Lower lobe of right lung (tissue), 2 donors: ENCODE measurements around the gene MYL10. TPM values are rescaled to one million over a fixed set of nuclear protein-coding genes. Genes with fewer than 3 reads are reported as not detected.

Experiments used
- ATAC-seq, 2 donors: fragments of 200-7000 bp; cut with Tn5 transposase; one replicate each; pipeline ENCODE4 v1.9.1; 2020 to 2022; ENCODE audit warnings: mild to moderate bottlenecking in 2 of 2, moderate library complexity in 2 of 2
- DNase-seq: peaks from one replicate; pipeline ENCODE4 v3.0.0-alpha.2; 2020
- H3K27ac ChIP-seq: fragments of 200-600 bp; one replicate; pipeline ENCODE4 v1.8.0; 2022
- H3K27me3 ChIP-seq: fragments of 200-600 bp; one replicate; pipeline ENCODE4 v1.8.0; 2022; ENCODE audit warnings: low read depth
- H3K36me3 ChIP-seq: fragments of 200-600 bp; one replicate; pipeline ENCODE4 v1.8.0; 2022; ENCODE audit warnings: mild to moderate bottlenecking
- H3K4me1 ChIP-seq: fragments of 200-600 bp; one replicate; pipeline ENCODE4 v1.8.0; 2022
- H3K4me3 ChIP-seq: fragments of 200-600 bp; one replicate; pipeline ENCODE4 v1.8.0; 2022; ENCODE audit warnings: mild to moderate bottlenecking
- H3K9me3 ChIP-seq: fragments of 200-600 bp; one replicate; pipeline ENCODE4 v1.8.0; 2022
- CTCF ChIP-seq: fragments of 200-600 bp; IDR thresholded peaks from one replicate; pipeline ENCODE4 v1.8.0; 2022; ENCODE audit warnings: antibody characterized with exemption, mild to moderate bottlenecking
- intact Hi-C: fragments of 100-400 bp; cut with DNase I; formaldehyde crosslinking; loops from one replicate; pipeline ENCODE4 v1.11.0; 2022
- total RNA-seq: library from RNA; stranded (reverse); fragmentation: NEBNext Ultra II Directional; extraction: Animal tissue kit (Norgen Biotek cat#: 25700); gene quantifications from one replicate; pipeline ENCODE4 v1.2.1, GENCODE V29; 2021
- donor health status: DM: no; HTN: yes; CAD: no; lungs with severe emphysema.

MYL10 gene
- total RNA-seq, 1 donor from 2014 or later, result not detected

GRCh38 chr7:101586078-101586905, 42.8 kb downstream of the MYL10 start:
- ATAC-seq, result no peak
- Histone ChIP-seq H3K36me3 (no peaks in the 10 kb centered on the region), H3K27me3 (no peaks in the 10 kb centered on the region), H3K27ac (no peak overlapping the region), H3K4me3 (no peak overlapping the region), H3K9me3 (no peaks in the 10 kb centered on the region), H3K4me1 (no peaks in the 10 kb centered on the region)
- no peak for DNase-seq
- no peak for TF ChIP-seq CTCF
- intact Hi-C loops, result no loop called here

- no peaks in the 10 kb centered on the region for H3K36me3 ChIP-seq
- no peak overlapping the region for H3K27ac ChIP-seq
- H3K4me3 ChIP-seq, result no peak overlapping the region
- ATAC-seq (no peak), DNase-seq (no peak)
- H3K27me3 ChIP-seq, result no peaks in the 10 kb centered on the region
- intact Hi-C loops, result no loop called here
- no peaks in the 10 kb centered on the region for H3K9me3 ChIP-seq
- H3K4me1 ChIP-seq, result no peaks in the 10 kb centered on the region
- TF ChIP-seq CTCF, result no peak
Observed at GRCh38 chr7:101582971-101583370, 46.1 kb downstream of the MYL10 start.

DNA sequence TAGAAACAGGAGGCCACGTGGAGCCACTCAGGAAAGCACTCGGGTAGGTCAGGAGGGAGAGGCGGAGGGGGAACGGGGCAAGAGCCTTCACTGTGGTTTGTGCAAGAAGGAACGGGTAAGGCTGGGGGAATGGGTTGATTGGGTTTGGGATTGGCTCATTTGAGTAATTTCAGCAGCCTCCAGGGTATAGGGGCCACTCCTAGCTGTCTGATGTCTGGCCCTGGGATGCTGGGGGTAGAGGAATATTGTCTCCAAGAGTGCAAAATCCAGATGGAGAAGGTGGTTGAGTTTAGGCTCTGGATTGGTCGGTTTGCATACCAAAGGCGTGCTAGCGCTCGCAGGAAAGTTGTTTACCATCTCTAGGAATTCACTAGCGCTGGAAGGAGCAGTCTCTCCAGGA, 47.2 kb downstream of the MYL10 start:
- Histone ChIP-seq H3K9me3 (no peaks in the 10 kb centered on the region), H3K27ac (no peak overlapping the region), H3K27me3 (no peaks in the 10 kb centered on the region), H3K4me3 (no peak overlapping the region), H3K4me1 (no peaks in the 10 kb centered on the region), H3K36me3 (no peaks in the 10 kb centered on the region)
- TF ChIP-seq CTCF, result no peak
- ATAC-seq (no peak), DNase-seq (no peak)
- intact Hi-C loops, result no loop called here

GRCh38 chr7:101580596-101580995, 48.5 kb downstream of the MYL10 start:
- DNase-seq (no peak), ATAC-seq (no peak)
- no peaks in the 10 kb centered on the region for H3K36me3 ChIP-seq
- no peak for TF ChIP-seq CTCF
- no peaks in the 10 kb centered on the region for H3K4me1 ChIP-seq
- intact Hi-C loops, result no loop called here
- no peaks in the 10 kb centered on the region for H3K9me3 ChIP-seq
- H3K4me3 ChIP-seq, result no peak overlapping the region
- H3K27me3 ChIP-seq, result no peaks in the 10 kb centered on the region
- H3K27ac ChIP-seq, result no peak overlapping the region

- Histone ChIP-seq H3K27me3 (no peaks in the 10 kb centered on the region), H3K4me3 (no peak overlapping the region), H3K36me3 (no peaks in the 10 kb centered on the region), H3K4me1 (no peaks in the 10 kb centered on the region), H3K9me3 (no peaks in the 10 kb centered on the region), H3K27ac (no peak overlapping the region)
- ATAC-seq (no peak), DNase-seq (no peak)
- TF ChIP-seq CTCF, result no peak
- intact Hi-C loops, result no loop called here
Observed at GRCh38 chr7:101578552-101578951, 50.5 kb downstream of the MYL10 start.
